Measurements from ENCODE around the gene SART3.

Gene SART3, protein sequence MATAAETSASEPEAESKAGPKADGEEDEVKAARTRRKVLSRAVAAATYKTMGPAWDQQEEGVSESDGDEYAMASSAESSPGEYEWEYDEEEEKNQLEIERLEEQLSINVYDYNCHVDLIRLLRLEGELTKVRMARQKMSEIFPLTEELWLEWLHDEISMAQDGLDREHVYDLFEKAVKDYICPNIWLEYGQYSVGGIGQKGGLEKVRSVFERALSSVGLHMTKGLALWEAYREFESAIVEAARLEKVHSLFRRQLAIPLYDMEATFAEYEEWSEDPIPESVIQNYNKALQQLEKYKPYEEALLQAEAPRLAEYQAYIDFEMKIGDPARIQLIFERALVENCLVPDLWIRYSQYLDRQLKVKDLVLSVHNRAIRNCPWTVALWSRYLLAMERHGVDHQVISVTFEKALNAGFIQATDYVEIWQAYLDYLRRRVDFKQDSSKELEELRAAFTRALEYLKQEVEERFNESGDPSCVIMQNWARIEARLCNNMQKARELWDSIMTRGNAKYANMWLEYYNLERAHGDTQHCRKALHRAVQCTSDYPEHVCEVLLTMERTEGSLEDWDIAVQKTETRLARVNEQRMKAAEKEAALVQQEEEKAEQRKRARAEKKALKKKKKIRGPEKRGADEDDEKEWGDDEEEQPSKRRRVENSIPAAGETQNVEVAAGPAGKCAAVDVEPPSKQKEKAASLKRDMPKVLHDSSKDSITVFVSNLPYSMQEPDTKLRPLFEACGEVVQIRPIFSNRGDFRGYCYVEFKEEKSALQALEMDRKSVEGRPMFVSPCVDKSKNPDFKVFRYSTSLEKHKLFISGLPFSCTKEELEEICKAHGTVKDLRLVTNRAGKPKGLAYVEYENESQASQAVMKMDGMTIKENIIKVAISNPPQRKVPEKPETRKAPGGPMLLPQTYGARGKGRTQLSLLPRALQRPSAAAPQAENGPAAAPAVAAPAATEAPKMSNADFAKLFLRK

DNA sequence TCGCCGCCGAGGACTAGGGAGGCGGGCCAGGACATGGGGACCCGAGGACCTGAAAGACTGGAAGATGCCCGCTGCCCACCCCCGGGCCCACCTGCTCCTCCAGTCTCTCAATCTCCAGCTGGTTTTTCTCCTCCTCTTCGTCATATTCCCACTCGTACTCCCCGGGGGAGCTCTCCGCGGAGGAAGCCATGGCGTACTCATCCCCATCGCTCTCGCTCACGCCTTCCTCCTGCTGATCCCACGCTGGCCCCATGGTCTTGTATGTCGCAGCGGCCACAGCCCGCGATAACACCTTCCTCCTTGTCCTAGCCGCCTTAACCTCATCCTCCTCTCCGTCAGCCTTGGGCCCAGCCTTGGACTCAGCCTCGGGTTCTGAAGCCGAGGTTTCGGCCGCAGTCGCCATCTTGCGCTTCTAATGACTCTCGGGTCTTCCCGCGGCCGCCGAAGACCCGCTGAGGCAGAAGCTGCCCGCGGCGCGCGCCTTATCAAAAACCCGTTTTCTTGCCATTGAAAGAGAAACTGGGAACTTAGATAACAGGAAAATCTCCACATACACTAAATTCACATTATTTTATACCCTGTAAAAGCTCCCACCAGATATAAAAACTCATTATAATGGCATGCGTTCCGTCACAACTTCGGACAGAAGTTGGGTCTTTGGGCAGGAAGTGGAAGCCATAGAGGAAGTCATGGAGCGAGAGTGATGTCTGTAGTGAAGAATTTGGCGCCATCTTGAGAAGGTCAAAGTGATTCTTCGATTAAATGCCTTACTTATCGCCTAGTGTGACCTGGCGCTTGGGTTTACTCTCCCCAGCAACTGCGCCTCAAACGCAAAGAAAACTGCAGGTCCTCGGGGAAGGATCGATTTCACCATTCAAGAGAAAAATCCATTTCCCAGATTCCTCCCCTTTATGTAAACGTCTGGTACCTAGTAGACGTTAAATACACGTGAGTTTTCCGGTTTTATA, at the start of gene SART3:
TSS of gene SART3 (minus strand) at position 422 of the 968 bp plus-strand sequence. CDS start at position 403, 19 bp downstream.
- peak; percentile 85 for DNase-seq

DNA sequence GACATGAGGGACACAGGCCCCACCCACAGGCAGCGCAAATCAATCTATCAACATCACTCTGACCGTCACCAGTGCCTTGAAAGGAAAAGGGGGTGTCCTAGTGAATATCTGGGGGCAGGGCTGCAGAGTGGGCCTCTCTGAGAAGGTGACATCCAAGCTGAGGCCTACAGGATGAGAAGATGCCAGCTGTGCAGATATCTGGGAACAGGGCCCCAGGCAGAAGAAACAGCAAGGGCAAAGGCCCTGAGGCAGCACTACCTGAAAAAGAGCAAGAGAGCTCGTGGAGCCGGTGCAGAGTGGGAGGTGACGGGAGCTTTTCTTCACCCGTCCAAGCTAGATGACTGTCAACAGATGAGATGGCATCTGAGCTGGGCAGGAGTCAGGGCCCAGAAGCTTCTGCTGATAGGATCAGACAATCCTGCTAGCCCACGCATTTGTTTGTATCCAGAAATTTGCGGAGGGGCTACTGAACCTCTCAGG, 49.4 kb upstream of the SART3 start:
- DNase-seq, result no peak

DNA sequence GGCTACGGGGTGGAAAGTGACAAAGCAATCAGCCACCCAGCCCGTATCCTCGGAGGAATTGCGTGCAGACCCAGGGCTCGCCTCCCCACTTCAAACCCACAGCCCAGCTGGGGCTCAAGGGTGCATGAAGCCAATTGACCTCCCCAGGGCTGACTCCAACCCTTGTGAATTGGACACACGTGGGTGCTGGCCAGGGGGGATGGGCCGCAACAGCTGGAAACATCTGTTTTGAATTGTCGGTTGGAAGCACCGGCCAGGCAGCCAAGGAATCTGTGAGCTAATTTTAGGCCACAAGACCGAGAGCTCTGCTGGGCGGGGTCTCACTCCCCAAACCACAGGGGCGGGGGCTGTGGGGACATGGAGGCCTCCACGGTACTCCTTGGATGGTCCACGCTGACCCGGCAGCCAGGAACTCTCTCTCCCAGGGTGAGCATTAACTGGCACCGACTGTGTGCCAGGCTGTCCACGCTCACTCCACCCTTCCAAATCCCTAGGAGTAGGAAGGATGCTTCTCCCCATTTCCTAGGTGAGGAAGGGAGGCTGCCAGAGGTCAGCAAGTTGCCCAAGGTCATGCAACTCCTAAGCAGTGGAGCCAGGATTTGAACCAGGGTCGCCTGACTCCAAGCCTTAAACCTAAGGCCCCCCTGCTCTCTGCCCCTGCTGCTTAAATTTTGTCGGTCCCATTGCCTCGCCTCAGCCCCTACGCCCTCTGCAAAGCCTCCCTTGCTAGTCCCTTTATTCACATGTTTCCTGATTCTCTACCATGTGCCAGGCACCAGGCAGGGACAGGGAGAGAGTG, 48.8 kb upstream of the SART3 start:
- no peak for DNase-seq

DNA sequence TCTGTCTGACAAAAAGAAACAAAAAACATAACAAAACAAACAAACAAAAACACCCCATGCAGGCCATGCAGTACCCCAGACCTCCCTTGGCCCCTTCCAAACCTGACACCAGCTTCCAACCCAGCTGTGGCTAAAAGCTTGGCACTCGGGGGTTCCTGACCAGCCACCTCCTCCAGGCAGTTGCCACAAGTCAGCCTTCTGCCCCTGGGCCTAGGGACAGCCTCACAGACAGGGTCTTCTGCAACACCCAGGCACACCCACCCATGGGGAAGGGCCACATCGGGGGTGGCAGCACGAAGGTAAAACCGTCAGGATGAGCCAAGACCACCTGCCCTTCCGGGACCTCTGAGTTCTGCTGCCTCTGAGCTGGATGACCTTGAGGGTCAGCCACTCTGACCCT, 47.6 kb upstream of the SART3 start:
- DNase-seq, result no peak

DNA sequence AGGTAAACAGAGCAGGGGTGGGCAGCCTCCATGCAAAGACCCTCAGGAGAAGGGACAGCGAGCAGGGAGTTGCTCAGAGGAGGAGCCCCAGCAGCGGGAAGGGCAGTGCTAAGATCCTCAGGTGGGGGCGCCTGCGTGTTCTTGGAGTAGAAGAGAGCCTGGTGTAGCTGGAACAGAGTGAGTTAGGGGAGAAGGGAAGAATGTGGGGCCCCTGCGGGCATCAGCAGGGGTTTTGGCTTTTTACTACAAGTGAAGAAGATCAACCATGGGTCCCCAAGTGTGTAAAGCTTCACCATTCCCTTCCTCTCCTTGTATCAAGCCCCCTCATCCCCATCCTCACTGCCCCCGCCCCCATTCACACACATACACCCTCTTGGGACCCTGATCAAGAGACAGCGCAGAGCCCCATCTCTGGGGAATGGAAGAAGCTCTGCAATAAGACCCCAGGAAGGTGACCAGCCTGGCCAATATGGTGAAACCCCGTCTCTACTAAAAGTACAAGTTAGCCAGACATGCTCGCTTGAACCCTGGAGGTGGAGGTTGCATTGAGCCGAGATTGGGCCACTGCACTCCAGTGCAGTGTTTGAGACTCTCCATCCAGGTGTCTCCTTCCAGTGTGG, 47.1 kb upstream of the SART3 start:
- DNase-seq, result no peak

DNA sequence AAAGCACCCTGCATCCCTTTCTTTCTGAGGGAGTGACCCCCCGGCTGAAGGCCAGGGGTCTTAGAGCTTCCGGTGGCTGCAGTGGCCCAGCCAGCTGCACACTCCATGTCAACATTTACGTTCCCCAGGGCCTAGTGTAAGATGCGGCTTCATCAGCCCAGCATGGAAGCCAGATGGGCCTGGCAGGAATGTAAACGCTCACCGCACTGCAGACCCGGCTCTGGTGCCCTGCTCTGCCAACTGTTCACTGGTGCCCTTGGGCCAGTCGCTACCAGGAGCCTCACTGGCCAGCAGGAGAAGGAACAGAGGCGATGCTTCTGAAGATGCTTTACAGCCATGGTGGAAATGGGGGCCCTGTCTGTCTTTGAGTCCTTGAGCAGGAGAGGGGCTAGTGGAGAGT, 45.5 kb upstream of the SART3 start:
- DNase-seq, result no peak

DNA sequence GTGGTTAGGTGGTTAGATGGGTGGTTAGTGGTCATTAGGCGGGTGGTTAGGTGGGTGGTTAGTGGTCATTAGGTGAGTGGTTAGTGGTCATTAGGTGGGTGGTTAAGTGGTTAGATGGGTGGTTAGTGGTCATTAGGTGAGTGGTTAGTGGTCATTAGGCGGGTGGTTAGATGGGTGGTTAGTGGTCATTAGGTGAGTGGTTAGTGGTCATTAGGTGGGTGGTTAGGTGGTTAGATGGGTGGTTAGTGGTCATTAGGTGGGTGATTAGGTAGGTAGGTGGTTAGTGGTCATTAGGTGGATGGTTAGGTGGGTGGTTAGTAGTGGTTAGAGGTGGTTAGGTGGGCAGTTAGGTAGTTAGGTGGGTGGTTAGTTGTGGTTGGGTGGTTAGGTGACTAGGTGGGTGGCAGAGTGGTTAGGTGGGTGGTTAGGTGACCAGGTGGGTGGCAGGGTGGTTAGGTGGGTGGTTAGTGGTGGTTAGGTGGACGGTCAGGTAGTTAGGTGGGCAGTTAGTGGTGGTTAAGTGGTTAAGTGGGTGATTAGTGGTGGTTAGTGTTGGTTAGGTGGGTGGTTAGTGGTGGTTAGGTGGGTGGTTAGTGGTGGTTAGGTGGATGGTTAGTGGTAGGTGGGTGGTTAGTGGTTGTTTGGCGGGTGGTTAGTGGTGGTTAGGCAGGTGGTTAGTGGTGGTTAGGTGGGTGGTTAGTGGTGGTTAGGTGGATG, 44.9 kb upstream of the SART3 start:
- DNase-seq, result no peak

DNA sequence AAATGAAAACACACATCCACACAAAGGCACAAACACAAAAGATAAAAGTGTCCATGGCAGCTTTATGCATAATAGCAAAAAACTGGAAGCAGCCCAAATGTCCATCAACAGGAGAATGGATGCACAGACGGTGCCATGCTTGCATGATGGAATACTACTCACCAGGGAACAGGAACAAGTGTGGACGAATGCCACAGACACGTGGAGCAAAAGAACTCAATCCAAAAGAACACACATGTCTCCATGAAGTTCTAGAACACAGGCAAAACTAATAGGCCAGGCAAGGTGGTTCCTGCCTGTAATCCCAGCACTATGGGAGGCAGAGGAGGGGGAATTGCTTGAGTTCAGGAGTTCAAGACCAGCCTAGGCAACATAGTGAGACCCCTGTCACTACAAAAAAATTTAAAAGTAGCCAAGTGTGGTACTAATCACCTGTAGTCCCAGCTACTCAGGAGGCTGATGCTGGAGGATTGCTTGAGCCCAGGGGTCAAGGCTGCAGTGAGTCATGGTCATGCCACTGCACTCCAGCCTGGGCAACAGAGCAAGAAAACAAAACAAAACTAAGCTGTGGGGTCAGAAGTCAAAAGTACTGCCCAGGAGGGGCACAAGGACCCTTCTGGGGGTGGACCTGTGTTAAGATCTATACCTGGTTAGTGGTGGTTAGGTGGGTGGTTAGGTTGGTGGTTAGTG, 44.2 kb upstream of the SART3 start:
- DNase-seq, result no peak

DNA sequence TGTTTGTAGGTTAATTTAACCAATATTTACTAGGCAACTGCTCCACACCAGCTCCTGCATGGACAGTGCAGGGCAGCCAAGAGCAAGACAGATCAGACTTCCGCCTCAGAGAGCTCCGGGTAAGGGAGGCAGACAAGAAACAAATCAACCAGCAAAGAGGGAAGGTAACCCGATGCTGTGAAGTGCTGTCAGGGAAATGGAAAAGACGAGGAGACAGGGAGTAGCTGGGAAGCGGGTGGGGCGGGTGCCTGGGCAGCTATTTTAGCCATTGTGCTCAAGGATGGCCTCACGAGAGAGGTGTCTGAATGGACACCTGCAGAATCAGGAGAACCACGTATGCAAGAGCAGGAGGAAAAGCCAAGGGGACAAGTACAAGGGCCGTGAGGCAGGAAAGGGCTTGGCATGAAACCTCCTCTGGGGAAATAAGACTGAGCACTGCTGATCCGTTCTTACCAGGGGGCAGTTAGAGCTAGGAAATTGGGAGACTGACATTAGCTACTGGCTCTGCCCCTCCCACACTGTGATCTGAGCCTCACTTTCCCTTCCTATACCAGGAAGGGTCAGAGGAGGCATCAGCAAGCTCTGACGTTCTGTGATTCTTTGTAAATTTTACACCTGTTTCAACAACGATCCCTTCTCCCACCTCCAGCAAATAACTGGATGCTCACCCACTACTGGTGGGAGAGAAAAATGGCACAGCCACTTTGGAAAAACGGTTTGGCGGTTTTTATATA, 43.4 kb upstream of the SART3 start:
- no peak for DNase-seq

DNA sequence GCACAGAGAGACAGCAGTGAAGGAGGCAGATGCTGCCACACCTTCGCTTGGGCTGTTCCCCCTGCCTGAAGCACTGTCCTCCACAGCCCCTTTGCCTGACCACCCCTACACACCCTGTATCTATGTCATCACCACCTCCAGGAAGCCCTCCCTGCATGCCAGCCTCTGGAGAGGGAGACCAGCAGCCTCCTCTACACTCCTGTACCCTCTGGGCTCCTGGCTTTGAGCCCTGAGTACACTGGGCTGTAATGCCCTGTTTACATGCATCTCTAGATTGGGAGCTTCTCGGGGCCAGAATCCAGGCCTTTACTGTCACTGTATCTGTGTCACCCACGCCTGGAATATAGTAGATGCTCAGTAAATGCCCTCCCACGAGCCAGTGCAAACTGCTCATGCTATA, 42.8 kb upstream of the SART3 start:
- no peak for DNase-seq

DNA sequence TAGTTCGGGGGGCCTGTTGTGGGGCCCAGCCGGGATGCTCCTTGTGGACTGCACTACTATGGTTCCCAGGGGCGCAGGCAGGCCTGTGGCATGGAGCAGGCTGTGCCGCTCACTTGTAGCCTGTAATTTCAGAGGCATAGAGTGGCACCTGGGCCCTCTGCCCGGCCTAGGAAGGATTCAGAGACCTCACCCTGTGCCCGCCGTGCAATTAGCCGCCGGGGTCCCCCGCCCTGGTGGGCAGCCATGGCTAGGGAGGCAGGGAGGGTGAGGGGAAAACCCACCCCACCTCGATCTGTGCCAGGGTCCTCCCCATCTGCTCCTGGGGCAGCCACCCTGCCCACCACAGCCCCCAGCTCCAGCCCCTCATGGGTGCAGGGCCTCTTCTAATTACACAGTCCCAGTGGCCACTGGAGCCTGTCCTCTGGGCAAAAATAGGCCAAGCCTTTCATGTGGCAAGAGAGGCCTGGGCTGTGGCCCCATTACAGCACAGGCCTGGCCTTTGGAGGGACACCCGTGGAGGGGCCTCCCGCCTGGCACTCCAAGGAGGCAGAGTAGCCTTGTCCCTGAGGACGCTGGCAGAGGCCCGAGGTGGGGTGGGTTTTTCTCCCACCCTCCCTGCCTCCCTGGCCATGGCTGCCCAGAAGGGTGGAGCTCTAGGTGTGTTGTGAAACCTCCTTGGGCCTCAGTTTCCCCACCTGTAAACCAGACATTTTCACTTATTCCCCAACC, 42.2 kb upstream of the SART3 start:
- no peak for DNase-seq

DNA sequence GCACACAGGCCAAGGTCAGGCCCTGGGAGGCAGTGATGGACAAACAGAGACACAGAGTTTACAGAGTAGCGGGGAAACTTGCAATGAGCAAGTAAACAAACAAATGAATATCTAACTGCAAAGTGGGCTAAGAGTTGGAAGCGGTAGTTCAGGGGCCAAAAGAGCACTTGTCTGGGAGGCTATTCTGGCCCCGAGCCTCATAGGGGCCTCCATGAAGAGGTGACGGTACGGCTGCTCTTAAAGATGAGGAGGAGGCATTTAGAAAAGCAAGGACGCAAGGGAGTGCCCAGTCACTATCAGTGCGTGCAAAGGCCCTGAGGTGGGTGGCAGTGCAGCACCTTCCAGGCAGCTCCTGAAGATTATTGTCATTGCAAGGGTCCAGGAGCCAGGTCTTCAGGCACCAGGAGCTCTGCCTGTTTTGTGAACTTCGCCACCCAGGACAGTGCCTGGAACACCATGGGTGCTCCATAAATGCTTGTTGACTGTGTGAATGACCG, 41.3 kb upstream of the SART3 start:
- DNase-seq, result no peak

DNA sequence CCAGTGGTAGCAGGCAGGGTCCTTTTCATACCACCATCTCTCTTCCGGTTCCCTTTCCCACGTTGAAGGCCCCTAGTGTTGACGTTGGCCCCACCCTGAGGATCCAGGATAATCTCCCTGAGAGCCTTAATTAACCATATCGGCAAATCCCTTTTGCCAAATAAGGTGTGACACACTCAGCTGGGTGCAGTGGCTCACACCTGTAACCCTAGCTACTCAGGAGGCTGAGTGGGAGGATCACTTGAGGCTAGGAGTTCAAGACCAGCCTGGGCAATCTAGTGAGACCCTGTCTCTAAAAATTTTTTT, 39.7 kb upstream of the SART3 start:
- DNase-seq, result no peak

DNA sequence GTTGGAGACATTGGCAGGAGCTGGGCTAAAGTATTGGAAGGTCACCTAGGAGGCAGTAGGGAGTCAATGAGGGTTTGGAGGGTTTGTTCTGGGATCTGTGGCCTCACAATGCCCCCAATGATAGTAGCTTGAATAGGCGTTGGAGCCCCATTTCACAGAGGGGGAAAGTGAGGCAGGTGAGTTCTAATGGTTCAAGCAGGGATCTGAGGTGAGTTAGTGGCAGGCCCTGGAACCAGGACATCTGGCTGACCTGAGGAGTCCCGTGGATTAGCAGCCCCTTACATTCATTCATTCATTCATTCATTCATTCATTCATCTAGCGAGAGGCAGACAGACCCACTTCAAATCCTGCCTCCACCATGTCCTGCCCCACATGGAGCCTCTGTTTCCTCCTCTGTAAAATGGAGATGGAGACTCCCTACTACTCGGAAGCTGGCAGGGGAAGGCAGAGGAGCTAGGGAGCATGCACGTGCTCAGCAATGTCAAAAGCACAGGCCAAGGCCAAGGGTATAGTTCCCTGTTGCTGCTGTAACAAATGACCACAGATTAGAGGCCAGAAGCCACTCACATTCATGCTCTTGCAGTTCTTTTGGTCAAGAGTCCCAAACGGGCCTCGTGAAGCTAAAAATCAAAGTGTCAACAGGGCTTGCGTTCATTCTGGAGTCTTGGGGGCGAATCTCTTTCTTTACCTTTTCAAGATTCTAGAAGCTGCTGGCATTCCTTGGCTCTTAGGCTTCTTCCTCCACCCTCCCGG, 39.2 kb upstream of the SART3 start:
- DNase-seq, result no peak

DNA sequence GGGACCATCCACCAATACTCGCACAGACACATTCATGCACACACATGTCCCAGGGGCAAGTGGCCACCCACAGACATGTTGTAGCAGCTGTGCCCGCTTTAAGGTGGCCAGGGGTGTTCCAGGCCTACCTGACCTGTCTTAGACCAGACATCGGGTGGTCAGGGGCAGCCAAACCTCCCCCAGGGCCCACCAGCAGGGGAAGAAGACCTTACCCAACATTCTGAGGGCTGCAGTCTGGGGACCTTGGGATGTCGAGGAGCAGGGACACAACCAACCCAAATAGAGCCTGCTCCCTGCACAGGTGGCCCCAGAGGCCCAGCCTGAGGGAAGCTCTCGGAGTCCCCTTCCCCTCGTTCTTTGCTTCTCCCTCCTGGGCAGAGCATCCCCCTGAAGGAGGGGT, 38.6 kb upstream of the SART3 start:
- no peak for DNase-seq

DNA sequence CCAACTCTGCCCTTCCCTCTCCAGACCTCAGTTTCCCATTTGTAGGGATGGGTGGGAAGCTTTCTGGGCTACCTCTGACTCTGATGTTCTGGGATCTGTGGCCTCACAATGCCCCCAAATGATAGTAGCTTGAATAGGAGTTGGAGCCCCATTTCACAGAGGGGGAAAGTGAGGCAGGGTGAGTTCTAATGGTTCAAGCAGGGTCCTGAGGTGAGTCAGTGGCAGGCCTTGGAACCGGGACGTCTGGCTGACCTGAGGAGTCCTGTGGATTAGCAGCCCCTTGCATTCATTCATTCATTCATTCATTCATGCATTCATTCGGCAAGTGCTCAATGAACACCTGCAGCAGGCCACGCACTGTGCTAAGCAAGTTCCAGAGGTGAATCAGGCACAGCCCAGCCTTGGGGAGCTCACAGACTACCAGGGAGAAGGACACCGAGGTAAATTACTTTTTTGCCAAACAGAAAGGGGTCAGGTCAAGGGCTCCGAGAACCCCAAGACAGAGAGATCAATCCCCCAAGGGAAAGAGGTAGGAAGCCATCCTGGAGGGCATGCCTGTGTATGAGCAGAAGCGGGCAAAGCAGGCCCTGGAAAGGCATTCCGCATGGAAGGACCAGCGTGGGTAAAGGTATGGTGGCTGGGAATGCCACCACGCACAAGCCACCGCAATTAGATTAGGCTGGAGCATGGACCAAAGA, 37.7 kb upstream of the SART3 start:
- no peak for DNase-seq
